IPS-15b (cell line): ENCODE data around the gene TRIM15.

ENCODE experiments used
- H3K27me3 ChIP-seq: one replicate; pipeline ENCODE4 v1.6.1; 2013; ENCODE audit warnings: low read length; ENCODE audit not compliant: control insufficient read depth, insufficient read depth
- H3K36me3 ChIP-seq: one replicate; pipeline ENCODE4 v1.6.1; 2013; ENCODE audit warnings: low read length; ENCODE audit not compliant: control insufficient read depth, insufficient read depth
- H3K4me1 ChIP-seq: one replicate; pipeline ENCODE4 v1.6.1; 2013; ENCODE audit warnings: mild to moderate bottlenecking, low read length; ENCODE audit not compliant: control insufficient read depth, insufficient read depth
- H3K4me3 ChIP-seq: one replicate; pipeline ENCODE4 v1.5.1; 2013; ENCODE audit warnings: low read depth, low read length
- H3K9ac ChIP-seq: one replicate; pipeline ENCODE4 v1.6.1; 2013; ENCODE audit warnings: low read depth, mild to moderate bottlenecking, low read length
- H3K9me3 ChIP-seq: one replicate; pipeline ENCODE4 v1.6.1; 2013; ENCODE audit warnings: mild to moderate bottlenecking, low read length; ENCODE audit not compliant: control insufficient read depth, insufficient read depth

Gene TRIM15

DNA sequence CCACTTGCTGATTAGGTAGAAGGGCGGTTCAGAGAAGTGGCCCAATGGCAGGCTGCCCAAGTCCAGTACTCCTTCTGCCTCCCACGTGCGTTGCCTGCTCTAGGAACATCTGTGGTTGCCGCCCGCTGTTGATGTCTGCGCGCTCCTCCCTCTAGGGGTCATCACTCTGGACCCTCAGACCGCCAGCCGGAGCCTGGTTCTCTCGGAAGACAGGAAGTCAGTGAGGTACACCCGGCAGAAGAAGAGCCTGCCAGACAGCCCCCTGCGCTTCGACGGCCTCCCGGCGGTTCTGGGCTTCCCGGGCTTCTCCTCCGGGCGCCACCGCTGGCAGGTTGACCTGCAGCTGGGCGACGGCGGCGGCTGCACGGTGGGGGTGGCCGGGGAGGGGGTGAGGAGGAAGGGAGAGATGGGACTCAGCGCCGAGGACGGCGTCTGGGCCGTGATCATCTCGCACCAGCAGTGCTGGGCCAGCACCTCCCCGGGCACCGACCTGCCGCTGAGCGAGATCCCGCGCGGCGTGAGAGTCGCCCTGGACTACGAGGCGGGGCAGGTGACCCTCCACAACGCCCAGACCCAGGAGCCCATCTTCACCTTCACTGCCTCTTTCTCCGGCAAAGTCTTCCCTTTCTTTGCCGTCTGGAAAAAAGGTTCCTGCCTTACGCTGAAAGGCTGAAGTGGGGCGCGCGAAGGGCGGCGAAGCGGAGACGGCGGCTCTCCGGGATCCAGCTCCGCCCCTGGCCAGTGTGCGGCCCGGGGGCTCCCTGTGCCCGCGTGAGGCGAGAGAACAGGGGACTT is 8.5 kb downstream of the TRIM15 start:
- Histone ChIP-seq H3K27me3 (peaks cover 50% of the 10 kb centered on the region), H3K4me3 (peak overlapping the region; percentile 53), H3K36me3 (no peaks in the 10 kb centered on the region), H3K9ac (no peak overlapping the region), H3K4me1 (peaks cover 3% of the 10 kb centered on the region), H3K9me3 (no peaks in the 10 kb centered on the region)

DNA sequence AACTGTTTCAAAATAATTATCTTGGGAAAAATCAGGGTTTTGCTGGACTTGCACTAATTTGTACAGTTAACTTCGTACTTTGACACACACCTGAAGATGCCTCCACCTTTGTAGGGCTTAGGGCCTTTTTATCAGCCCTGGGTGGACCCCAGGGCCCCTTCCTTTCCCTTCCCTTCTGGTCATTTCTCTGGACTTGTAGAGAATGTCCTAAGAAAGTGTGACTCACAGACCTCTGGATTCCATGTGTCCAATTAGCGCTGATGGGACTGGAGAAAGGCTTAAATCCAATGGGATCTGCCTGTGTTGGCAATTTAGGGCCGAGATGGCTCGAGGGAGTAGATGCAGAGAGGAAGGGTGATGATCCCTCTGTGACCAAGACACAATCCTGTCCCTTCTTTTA is 9.3 kb downstream of the TRIM15 start:
- Histone ChIP-seq H3K27me3 (peaks cover 46% of the 10 kb centered on the region), H3K4me3 (peak overlapping the region; percentile 53), H3K9me3 (no peaks in the 10 kb centered on the region), H3K9ac (no peak overlapping the region), H3K36me3 (no peaks in the 10 kb centered on the region), H3K4me1 (peaks cover 3% of the 10 kb centered on the region)

DNA sequence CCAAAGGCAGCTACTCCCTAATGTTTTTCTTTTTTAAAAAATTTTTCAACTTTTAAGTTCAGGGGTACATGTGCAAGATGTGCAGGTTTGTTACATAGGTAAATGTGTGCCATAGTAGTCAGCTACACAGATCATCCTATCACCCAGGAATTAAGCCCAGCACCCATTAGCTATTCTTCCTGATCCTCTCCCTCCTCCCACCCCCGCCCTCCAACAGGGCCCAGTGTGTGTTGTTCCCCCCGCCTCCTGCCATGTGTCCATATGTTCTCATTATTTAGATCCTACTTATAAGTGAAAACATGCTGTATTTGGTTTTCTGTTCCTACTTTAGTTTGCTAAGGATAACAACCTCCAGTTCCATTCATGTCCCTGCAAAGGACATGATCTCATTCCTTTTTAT is 12.4 kb downstream of the TRIM15 start:
- no peaks in the 10 kb centered on the region for H3K9me3 ChIP-seq
- no peak overlapping the region for H3K4me3 ChIP-seq
- H3K36me3 ChIP-seq, result no peaks in the 10 kb centered on the region
- H3K27me3 ChIP-seq, result peaks cover 38% of the 10 kb centered on the region
- no peak overlapping the region for H3K9ac ChIP-seq
- no peaks in the 10 kb centered on the region for H3K4me1 ChIP-seq

DNA sequence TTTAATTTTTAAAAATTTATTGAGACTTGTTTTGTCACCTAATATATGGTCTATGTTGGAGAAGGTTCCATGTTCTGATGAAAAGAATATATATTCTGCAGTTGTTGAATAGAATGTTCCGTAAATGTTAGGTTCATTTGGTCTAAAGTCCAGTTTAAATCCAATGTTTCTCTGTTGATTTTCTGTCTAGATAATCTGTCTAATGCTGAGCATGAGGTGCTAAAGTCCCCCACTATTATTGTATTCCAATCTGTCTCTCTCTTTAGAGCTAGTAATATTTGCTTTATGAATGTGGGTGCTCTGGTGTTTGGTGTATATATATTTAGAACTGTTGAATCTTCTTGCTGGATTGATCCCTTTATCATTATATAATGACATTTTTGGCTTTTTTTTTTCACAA is 15.5 kb downstream of the TRIM15 start:
- Histone ChIP-seq H3K27me3 (peaks cover 11% of the 10 kb centered on the region), H3K9me3 (no peaks in the 10 kb centered on the region), H3K4me1 (no peaks in the 10 kb centered on the region), H3K4me3 (no peak overlapping the region), H3K9ac (no peak overlapping the region), H3K36me3 (no peaks in the 10 kb centered on the region)

DNA sequence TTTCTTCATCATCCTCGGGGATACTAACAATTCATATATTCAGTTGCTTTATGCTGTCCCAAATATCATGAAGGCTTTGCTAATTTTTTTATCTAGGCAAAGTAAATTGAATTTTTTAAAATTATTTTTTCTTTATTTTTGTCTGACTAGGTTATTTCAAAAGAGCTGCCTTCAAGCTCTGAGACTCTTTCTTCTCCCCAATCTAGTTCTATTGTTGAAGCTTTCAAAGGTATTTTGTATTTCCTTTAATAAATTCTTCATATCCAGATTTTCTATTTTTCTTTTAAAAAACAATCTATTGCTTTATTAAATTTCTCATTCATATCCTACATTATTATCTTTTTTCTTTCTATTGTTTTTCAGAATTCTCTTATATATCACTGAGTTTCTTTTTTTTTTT is 16.8 kb downstream of the TRIM15 start:
- Histone ChIP-seq H3K36me3 (peaks cover 2% of the 10 kb centered on the region), H3K9me3 (no peaks in the 10 kb centered on the region), H3K27me3 (peaks cover 9% of the 10 kb centered on the region), H3K4me3 (no peak overlapping the region), H3K9ac (no peak overlapping the region), H3K4me1 (no peaks in the 10 kb centered on the region)

DNA sequence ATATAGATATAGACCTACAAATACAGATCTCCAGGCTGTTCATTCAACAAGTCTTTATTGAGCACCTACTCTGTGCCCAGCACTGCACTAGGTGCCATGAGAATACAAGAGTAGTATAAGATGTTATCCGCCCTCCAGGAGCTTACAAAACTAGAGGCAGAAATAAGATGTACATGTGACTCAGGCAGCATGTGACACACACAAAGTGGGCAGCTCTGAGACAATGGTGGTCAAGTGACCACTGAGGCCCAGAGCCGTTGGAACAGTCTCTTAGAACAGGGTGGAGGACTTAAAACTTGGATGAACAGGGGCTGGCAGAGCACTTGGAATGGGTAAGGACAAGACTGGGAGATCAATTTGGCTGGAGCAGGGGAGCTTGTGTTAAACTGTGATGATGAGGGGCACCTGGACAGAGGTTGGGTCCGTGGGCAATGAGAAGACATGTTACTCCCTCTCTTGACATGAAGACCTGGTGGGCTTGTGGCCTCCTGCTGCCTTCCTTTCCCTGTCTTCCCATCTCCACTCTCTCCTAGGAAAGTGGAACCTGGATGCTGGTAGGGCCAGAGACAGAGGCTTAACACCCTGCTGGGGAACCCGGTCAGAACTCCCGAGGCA is 21.2 kb downstream of the TRIM15 start:
- Histone ChIP-seq H3K4me1 (no peaks in the 10 kb centered on the region), H3K4me3 (no peak overlapping the region), H3K27me3 (no peaks in the 10 kb centered on the region), H3K9ac (no peak overlapping the region), H3K9me3 (no peaks in the 10 kb centered on the region), H3K36me3 (peaks cover 31% of the 10 kb centered on the region)

DNA sequence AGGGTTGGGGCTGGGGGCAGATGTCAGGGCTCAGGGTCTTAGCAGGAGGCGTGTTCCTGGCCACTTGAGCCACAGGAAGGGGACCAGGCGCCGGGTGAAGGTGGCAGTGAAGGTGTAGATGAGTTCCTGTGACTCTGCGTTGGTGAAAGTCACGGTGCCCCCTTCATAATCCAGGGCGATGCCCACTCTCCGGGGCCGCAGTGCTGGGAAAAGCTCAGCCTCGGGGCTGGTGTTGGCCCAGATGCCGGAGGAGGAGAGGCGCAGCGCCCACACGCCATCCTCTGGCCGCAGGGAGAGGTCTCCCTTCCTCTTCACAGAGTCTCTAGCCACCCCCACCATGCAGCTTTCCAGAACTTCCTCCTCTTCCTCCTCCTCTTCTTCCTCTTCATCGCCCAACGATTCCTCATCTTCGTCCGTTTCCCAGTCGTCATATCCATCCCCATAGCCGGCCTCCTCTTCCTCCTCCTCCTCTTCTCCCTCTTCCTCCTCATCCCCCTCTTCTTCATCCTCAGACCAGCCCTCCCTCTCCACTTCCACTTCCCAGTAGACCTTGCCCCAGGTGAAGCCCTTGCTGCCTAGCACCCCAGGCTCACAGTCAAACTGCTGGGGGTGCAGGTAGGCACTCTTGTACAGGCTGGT is 22.6 kb downstream of the TRIM15 start:
- Histone ChIP-seq H3K4me1 (no peaks in the 10 kb centered on the region), H3K27me3 (no peaks in the 10 kb centered on the region), H3K9me3 (no peaks in the 10 kb centered on the region), H3K36me3 (peaks cover 38% of the 10 kb centered on the region), H3K4me3 (no peak overlapping the region), H3K9ac (no peak overlapping the region)

DNA sequence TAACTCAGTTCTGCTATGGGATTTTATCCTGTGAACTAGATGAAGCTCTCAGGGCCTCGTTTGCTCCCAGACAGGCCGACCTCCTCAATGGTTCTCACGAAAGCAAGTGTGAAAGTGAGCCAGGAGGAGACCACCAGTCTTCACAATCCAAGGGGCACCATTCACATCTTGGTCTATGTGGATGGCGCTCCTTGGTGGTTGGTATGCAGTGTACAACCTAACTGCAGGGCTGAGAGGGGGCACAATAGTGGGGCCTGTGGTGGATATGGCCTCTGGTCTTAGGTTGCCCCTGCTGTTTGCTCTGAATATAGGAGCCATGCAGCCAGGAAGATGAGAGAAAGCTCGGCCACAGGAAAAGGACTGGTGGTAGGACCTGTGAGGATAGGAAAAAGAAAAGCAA is 25.2 kb downstream of the TRIM15 start:
- Histone ChIP-seq H3K27me3 (no peaks in the 10 kb centered on the region), H3K9ac (no peak overlapping the region), H3K36me3 (peaks cover 38% of the 10 kb centered on the region)

DNA sequence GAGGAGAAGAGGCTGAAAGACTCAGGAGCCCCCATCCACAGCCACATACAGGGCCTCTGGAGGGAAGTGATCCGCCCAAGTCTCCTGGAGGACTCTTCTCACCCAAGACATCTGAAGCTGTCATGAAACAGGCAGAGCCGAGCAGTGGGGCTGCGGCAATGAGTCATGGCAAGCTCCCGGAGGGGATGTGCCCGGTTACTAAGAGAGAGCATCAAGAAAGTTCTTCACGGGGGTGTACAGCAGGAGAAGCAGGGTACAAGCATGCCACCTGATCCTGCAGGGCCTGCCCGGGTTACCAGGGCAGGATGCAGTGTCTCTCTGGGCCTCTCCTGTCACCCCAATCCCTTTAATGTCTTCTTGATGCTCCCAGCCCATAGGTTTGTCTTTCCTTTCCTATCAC is 28.7 kb downstream of the TRIM15 start:
- Histone ChIP-seq H3K4me1 (no peaks in the 10 kb centered on the region), H3K36me3 (peaks cover 41% of the 10 kb centered on the region), H3K27me3 (no peaks in the 10 kb centered on the region), H3K9me3 (no peaks in the 10 kb centered on the region), H3K9ac (no peak overlapping the region), H3K4me3 (no peak overlapping the region)

More for the DNA sequence above, 25.2 kb downstream of the TRIM15 start:
- Histone ChIP-seq H3K9me3 (no peaks in the 10 kb centered on the region), H3K4me1 (no peaks in the 10 kb centered on the region), H3K4me3 (no peak overlapping the region)

DNA sequence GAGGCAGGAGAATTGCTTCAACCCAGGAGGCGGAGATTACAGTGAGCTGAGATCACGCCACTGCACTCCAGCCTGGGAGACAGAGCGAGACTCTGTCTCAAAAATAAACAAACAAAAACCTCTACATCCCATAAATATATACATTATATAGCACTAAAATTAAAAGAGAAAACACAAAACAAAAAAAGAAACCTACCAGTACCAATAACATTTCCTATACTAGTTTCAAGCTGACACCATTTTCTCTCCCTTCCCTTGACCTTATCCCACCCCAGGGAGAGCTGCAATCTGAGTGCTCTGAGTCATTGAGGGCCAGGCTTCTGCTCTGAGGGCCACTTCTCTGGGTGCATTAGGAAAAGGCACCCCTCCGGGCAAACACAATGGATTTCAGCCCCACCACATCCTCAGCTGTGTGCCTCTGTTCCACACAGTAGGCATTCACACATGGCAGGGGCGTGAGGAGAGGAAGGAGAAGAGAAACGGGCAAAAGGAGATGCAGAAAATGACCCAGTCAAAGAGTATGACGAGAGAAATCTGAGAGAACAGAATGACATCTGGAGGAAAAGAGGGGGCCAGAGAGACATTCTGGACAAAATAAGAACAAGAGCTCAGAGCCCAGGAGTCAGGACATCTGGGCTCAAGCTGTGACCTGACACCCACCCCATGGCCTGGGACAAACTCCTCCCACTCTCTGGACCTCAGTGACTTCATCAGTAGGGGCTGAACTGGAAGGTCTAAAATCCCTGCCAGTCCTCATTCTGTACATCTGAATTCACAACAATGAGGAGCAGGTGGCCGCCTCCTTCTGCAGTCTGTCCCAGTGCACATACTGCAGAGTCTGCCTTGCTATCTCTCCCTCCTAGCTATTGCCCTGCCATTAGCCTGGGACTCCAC is 31.7 kb downstream of the TRIM15 start:
- Histone ChIP-seq H3K36me3 (peaks cover 35% of the 10 kb centered on the region), H3K4me1 (no peaks in the 10 kb centered on the region), H3K27me3 (no peaks in the 10 kb centered on the region), H3K4me3 (no peak overlapping the region), H3K9me3 (no peaks in the 10 kb centered on the region), H3K9ac (no peak overlapping the region)

DNA sequence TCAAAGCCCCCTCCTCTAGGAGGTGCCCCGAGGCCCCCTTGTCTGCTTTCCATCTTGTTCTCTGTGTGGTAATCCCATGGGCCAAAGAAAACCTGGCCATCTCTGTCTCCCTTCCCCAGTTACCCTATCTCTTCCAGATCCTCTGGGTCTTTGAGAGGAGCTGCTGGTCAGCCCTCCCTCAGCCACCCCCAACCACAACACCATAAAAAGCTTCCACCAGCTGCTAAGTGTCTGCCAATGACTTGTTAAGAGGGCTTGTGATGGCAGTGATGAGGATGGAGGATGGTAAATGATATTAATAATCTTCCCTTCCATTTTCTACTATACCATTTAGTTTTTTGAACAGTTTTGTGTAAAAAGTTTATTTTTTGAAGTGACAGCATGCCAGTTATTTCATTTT is 32.6 kb downstream of the TRIM15 start:
- Histone ChIP-seq H3K9me3 (no peaks in the 10 kb centered on the region), H3K36me3 (peaks cover 40% of the 10 kb centered on the region), H3K4me3 (no peak overlapping the region), H3K9ac (no peak overlapping the region), H3K27me3 (no peaks in the 10 kb centered on the region), H3K4me1 (peaks cover 2% of the 10 kb centered on the region)
